Astrocyte of the spinal cord (primary cell): ENCODE results near the gene C16orf96.

Experiments
- DNase-seq: peaks from one replicate; pipeline ENCODE4 v3.0.0; 2011; ENCODE audit warnings: low read depth, low spot score
- H3K4me3 ChIP-seq: 2 replicates; pipeline ENCODE4 v1.5.1; 2011; ENCODE audit warnings: low read depth, mild to moderate bottlenecking, low read length, moderate library complexity
- in situ Hi-C: cut with HindIII; loops from 2 replicates; pipeline ENCODE4 v1.10.0; 2017; ENCODE audit warnings: low sequenced_read_pairs
- TF ChIP-seq, protein P1 (sequence below): IDR thresholded peaks from 2 replicates; pipeline ENCODE4 v1.5.1; 2012; ENCODE audit warnings: low read depth, mild to moderate bottlenecking, low read length, inconsistent platforms

Gene C16orf96

DNA sequence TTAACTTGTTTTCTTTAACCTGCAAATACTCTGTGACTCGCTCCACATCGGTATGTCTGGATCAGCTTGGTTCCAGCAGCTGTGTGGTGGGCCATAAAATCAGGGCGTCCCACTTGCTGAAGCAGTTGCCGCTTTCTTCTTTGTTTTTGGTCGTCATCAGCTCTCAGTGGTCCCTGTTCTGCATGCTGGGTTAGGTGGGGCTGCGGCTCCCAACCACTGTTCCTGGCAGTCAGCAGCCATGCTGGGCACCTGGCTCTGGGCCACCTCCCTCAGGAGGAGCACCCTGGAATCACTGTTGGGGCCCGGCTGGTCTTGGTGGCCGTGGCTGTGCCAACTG lies 91.5 kb downstream of the C16orf96 start:
- in situ Hi-C loops = no loop called here
- TF ChIP-seq, protein P1, sequence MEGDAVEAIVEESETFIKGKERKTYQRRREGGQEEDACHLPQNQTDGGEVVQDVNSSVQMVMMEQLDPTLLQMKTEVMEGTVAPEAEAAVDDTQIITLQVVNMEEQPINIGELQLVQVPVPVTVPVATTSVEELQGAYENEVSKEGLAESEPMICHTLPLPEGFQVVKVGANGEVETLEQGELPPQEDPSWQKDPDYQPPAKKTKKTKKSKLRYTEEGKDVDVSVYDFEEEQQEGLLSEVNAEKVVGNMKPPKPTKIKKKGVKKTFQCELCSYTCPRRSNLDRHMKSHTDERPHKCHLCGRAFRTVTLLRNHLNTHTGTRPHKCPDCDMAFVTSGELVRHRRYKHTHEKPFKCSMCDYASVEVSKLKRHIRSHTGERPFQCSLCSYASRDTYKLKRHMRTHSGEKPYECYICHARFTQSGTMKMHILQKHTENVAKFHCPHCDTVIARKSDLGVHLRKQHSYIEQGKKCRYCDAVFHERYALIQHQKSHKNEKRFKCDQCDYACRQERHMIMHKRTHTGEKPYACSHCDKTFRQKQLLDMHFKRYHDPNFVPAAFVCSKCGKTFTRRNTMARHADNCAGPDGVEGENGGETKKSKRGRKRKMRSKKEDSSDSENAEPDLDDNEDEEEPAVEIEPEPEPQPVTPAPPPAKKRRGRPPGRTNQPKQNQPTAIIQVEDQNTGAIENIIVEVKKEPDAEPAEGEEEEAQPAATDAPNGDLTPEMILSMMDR = no peak

DNA sequence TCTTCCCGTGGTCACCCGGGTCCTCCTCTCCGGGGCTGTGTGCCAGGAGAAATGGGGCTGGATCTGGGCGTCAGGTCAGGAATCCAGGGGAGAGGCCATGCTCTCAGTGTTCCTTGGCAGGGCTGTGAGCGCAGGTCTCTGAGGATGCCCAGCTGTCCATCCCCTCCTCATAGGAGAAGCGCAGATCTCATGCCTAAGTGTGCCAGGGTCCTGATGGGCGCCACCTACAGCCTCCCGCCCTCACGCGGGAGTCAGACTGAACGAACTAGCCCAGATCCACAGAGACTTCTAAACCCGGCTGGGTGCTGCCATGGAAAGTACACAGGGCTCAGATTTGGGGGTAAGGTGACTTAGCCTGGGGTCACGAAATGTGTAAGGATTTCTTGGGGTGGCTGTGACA lies 92.8 kb downstream of the C16orf96 start:
- no peak for DNase-seq
- in situ Hi-C loops = no loop called here
- TF ChIP-seq, protein P1 = no peak
- H3K4me3 ChIP-seq = no peak overlapping the region

More for the DNA sequence above, 91.5 kb downstream of the C16orf96 start:
- no peak overlapping the region for H3K4me3 ChIP-seq
- DNase-seq = no peak

DNA sequence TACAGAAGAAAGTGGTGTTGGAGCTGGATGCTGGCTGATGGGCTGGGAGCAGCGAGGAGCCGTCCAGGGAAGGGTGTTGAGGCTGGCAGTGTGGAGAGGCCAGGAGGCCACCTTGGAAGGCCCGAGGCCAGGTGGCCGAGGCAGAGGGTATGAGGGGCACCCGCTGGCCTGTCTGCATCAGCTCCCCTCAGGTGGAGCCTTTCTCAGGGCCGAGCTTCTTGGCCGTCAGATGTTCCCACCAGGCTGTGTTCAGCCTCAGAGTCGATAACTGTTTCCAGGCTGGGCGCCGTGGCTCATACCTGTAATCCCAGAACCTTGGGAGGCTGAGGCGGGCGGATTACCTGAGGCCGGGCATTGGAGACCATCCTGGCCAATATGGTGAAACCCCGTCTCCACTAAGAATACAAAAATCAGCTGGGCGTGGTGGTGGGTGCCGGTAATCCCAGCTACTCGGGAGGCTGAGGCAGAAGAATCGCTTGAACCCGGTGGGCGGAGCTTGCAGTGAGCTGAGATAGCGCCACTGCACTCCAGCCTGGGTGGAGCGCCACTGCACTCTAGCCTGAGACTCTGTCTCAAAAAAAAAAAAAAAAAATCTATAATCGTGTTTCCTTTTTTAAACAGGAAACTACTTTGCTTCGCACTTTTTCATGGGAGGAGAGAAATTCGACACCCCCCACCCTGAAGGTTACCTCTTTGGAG lies 93.8 kb downstream of the C16orf96 start:
- in situ Hi-C loops = no loop called here
- TF ChIP-seq, protein P1 = no peak
- DNase-seq = no peak
- no peak overlapping the region for H3K4me3 ChIP-seq
